ENCODE results near the gene GLRX.

GLRX gene

DNA sequence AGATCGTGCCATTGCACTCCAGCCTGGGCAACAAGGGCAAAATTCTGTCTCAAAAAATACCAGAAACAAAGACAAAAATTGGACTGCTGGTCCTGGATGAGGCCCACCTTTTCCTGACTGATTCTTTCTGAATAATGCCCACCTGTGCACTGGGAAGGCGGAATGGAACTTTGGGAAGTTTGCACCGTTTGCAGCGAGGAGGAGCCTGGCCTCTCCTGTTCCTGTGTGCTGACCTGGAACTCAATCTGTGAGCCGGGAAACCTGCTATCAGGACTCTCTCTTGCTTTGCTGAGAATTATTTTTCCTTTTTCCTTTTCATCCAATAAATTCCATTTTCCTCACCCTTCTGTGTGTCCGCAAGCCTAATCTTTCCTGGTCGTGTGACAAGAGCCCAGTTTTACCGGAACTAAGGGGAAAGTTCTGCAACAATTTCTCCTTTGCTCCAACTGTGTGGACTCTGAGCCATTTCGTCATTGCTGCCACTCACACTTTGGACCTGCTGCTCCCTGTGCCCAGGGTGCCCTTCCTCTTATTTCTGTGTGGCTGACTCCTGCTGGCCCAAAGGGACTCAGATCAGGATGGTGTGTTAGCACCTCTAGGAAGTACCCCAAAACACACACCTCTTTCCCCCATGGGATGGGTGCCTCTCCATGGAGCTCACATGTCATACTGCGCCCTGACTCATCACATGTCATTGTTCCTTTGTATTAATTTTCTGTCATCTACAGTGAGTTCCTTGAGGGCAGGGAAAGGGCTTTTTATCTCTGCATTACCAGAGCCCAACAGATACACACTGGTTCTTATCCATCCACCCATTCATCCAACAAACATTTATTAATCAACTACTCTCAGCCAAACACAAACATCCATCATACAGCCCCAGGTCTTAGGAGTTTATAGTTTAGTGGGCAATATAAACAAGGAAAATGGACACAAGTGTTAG, 4.7 kb upstream of the GLRX start:
- no peak overlapping the region for H2AFZ ChIP-seq
- H3K9me3 ChIP-seq (ENCODE audit: control insufficient read depth, low read length) = no peaks in the 10 kb centered on the region
- TF ChIP-seq, protein P1, sequence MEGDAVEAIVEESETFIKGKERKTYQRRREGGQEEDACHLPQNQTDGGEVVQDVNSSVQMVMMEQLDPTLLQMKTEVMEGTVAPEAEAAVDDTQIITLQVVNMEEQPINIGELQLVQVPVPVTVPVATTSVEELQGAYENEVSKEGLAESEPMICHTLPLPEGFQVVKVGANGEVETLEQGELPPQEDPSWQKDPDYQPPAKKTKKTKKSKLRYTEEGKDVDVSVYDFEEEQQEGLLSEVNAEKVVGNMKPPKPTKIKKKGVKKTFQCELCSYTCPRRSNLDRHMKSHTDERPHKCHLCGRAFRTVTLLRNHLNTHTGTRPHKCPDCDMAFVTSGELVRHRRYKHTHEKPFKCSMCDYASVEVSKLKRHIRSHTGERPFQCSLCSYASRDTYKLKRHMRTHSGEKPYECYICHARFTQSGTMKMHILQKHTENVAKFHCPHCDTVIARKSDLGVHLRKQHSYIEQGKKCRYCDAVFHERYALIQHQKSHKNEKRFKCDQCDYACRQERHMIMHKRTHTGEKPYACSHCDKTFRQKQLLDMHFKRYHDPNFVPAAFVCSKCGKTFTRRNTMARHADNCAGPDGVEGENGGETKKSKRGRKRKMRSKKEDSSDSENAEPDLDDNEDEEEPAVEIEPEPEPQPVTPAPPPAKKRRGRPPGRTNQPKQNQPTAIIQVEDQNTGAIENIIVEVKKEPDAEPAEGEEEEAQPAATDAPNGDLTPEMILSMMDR (IDR thresholded peaks at IDR 0.05) = no peak
- peaks cover 24% of the 10 kb centered on the region for H3K4me1 ChIP-seq
- H3K36me3 ChIP-seq (ENCODE audit: control insufficient read depth, insufficient read depth, low read length) = no peaks in the 10 kb centered on the region
- no peak overlapping the region for H3K27ac ChIP-seq
- no peak overlapping the region for H3K4me2 ChIP-seq (ENCODE audit: low read length)
- H3K9ac ChIP-seq = no peak overlapping the region
- no peak overlapping the region for H3K4me3 ChIP-seq (ENCODE audit: low read depth, low read length)
- H3K27me3 ChIP-seq (ENCODE audit: control insufficient read depth, insufficient read depth, low read length) = no peaks in the 10 kb centered on the region
- H3K79me2 ChIP-seq = no peaks in the 10 kb centered on the region

DNA sequence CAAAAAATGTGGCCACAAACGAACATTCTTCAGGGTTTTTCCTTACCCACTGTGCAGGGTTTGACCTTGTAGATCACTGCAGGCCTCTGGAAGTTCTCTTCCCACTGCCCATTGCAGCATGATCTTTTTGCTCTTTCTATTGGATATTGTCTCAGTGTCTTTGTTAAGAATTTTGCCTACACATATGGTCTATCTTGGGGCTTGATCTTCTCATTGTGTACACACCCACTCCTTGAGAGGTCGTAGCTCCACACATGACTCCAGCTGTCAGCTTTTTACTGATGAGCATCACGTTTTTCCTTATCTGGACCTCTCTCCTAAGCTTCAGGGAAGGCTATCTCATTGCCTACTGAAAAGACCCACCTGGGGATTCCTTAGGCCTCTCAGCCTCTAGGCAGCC, 3.0 kb upstream of the GLRX start:
- no peaks in the 10 kb centered on the region for H3K27me3 ChIP-seq (ENCODE audit: control insufficient read depth, insufficient read depth, low read length)
- H3K79me2 ChIP-seq = peaks cover 4% of the 10 kb centered on the region
- H3K4me3 ChIP-seq (ENCODE audit: low read depth, low read length) = no peak overlapping the region
- no peak overlapping the region for H3K9ac ChIP-seq
- peaks cover 24% of the 10 kb centered on the region for H3K4me1 ChIP-seq
- peak overlapping the region; percentile 13 for H2AFZ ChIP-seq
- H3K36me3 ChIP-seq (ENCODE audit: control insufficient read depth, insufficient read depth, low read length) = no peaks in the 10 kb centered on the region
- no peak overlapping the region for H3K27ac ChIP-seq
- TF ChIP-seq, protein P1 (IDR thresholded peaks at IDR 0.05) = no peak
- H3K4me2 ChIP-seq (ENCODE audit: low read length) = no peak overlapping the region
- no peaks in the 10 kb centered on the region for H3K9me3 ChIP-seq (ENCODE audit: control insufficient read depth, low read length)

DNA sequence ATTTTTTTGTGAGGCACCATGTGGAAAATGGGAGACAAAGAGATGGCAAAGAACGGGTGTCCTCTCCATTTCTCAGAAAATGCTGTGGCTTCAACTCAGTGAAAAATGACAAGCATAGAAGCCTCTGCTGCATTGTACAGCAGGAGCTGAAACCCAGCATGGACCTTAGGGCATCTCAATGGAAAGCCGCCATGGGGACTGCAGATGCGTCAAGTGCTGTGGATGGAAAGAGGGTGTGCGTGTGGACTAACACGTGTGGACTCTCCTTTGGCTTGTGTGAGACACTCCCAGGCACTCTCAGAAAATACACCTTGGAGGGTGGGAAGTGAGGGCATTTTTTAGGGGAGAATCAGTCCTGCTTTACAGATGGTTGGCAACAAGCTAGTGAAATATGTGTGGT, 2.2 kb upstream of the GLRX start:
- Histone ChIP-seq H3K4me1 (peaks cover 24% of the 10 kb centered on the region), H3K27ac (peak overlapping the region; percentile 71), H3K27me3 (ENCODE audit: control insufficient read depth, insufficient read depth, low read length) (no peaks in the 10 kb centered on the region), H3K4me2 (ENCODE audit: low read length) (no peak overlapping the region), H3K9me3 (ENCODE audit: control insufficient read depth, low read length) (no peaks in the 10 kb centered on the region), H3K36me3 (ENCODE audit: control insufficient read depth, insufficient read depth, low read length) (no peaks in the 10 kb centered on the region), H3K4me3 (ENCODE audit: low read depth, low read length) (no peak overlapping the region), H3K9ac (no peak overlapping the region), H3K79me2 (peaks cover 4% of the 10 kb centered on the region), H2AFZ (peak overlapping the region; percentile 82)
- TF ChIP-seq, protein P1 (IDR thresholded peaks at IDR 0.05) = no peak

DNA sequence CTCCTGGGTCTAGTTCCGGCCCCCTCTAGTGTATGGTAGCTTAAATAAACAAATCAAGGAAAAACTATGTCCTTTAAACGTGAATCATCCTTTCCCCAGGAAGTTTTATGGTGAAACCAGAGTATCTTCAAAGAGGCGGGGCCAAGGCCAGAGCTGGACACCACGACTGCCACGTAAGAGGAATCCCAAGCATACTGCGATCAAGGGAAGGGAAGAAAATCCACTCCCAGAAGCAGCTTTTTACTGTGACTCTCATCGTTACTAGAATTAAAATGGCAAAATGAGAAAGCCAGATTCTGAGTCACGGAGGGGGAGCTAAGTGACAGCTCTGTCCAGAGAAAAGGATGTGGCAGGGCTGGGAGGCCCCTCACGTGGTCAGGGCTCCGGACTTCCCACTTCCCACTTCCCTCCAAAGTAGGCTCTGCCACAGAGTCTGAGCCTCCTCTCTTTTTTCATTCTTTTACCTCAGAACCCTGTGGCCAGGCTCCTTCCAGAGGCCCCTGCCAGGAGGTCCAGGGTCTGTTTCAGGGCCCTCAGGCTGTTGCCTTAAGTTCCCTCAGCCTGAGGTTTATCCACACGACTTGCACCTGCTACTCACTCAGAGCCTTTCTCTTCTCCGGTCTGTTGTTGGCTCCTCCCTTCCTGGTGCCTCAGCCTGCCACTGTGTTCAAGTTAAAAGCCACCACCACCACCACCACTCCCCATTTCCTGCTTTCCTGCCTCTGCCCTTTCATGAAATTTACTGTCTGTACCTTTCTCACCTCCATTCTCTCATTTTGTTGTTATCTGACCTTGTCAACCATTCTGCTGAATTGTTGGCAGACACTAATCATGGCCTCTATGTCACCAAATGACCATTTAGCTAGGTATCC, 1.4 kb upstream of the GLRX start:
- Histone ChIP-seq H3K27me3 (ENCODE audit: control insufficient read depth, insufficient read depth, low read length) (no peaks in the 10 kb centered on the region), H3K4me2 (ENCODE audit: low read length) (peak overlapping the region; percentile 19), H3K79me2 (peaks cover 6% of the 10 kb centered on the region), H3K9me3 (ENCODE audit: control insufficient read depth, low read length) (no peaks in the 10 kb centered on the region), H3K9ac (no peak overlapping the region), H3K27ac (peak overlapping the region; percentile 71), H3K4me1 (peaks cover 24% of the 10 kb centered on the region), H2AFZ (peak overlapping the region; percentile 82), H3K36me3 (ENCODE audit: control insufficient read depth, insufficient read depth, low read length) (no peaks in the 10 kb centered on the region), H3K4me3 (ENCODE audit: low read depth, low read length) (peak overlapping the region; percentile 98)
- TF ChIP-seq, protein P1 (IDR thresholded peaks at IDR 0.05) = no peak
